HG02763 (cell line): ENCODE measurements around the gene KRT14.
"Not testable (repeated sequence)": the region's sequence is repeated elsewhere in the genome, so short reads cannot be mapped to it uniquely, and the experiment has no call there.

Experiments used
- ATAC-seq: cut with Tn5 transposase; IDR thresholded peaks from one replicate; pipeline ENCODE4 v1.9.1; 2021; ENCODE audit warnings: mild to moderate bottlenecking, moderate library complexity; ENCODE audit not compliant: unreplicated experiment

The KRT14 gene

DNA sequence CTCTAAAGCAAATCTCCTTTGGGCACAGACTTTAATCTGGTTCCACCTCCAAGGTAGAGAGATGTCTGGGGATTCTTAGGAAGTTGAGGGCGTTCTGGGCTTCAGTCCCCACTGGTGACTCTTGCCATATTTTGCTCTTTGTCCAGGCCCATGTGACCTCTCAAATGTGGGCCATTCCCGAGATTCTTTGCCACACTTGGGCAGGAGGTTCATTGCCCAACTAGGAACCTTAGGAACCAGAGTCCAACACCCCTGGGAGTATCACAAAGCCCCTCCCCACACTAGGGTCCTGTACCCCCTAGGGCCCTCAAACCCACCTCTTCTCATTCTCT is 6.5 kb downstream of the KRT14 start:
- no peak for ATAC-seq

DNA sequence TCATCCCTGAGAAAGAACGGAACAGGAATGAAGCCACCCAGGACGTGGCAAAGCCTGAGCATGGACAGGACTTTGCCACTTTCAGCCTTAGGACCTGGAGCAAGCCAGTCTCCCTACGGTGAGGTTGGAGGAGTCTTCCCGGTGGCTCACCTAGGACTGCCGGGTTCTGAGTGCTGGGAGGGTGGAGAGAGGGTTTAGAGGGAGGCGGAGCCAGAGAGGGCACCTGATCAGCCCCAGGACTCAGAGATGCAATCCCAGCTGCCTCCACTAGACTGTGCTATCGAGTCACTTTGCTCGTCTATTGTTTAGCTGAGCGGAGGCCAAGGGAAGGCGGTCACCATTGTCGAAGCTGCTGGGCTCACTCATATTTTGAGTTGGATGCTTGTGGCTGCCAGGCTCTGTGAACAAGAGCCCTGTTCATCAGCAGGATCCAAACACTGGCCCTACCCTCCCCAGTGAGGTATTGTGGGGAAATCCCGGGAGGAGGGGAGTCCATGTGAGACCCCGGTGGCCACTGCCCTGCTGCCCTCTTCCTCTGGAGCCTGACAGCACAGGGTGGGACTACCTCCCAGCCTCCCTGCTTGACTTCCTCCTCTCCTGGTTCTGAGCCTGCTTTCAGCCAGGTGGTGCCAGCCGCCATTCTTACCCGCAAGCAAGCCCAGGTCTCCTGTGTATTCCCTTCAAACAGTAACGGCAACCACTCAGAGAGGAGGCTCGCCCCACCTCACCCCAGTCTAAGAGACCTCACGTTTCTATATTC is 7.0 kb downstream of the KRT14 start:
- ATAC-seq = no peak

DNA sequence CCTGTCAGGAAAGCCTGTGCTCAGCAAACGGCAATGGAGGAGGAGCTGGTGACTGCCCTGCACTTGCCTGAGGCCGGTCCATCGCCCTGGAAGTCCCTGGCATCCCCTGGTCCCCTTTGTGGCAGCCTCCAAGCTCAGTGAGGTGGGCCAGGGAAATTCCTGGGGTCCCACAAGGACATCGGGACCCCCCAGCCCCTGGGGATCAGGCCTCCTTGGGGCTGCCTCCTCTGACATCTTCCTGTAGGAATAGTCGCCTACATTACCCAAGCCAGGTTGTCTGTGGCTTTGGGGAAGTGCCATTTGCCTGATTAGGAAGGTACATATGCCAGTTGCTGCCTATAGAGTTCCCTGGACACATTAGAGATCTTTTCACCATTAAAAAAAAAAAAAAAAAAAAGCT is 7.7 kb downstream of the KRT14 start:
- no peak for ATAC-seq

- ATAC-seq = no peak
These were observed 8.2 kb downstream of the KRT14 start for GRCh38 chr17:41578538-41578937.

DNA sequence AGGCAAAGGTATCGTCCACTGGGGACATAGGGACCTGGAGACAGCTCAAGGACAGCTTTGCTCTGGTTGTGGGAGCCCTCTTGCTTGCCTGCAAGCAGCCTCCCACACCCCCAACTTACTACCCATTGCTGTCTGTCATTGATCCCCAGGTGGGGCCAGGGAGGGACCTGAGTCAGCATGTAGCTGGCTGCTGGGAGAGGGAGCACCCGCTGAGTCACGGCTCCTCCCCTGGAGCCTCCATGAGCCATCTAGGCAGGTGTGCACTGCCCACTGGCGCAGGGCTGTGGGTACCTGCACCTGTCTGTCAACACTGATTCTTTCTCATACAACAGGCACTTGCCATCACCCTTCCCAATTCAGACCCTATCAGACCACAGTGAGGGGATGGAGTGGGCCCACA is 10.0 kb downstream of the KRT14 start:
- not testable (repeated sequence) for ATAC-seq

GRCh38 chr17:41575336-41575735 is 11.4 kb downstream of the KRT14 start:
- no peak for ATAC-seq

DNA sequence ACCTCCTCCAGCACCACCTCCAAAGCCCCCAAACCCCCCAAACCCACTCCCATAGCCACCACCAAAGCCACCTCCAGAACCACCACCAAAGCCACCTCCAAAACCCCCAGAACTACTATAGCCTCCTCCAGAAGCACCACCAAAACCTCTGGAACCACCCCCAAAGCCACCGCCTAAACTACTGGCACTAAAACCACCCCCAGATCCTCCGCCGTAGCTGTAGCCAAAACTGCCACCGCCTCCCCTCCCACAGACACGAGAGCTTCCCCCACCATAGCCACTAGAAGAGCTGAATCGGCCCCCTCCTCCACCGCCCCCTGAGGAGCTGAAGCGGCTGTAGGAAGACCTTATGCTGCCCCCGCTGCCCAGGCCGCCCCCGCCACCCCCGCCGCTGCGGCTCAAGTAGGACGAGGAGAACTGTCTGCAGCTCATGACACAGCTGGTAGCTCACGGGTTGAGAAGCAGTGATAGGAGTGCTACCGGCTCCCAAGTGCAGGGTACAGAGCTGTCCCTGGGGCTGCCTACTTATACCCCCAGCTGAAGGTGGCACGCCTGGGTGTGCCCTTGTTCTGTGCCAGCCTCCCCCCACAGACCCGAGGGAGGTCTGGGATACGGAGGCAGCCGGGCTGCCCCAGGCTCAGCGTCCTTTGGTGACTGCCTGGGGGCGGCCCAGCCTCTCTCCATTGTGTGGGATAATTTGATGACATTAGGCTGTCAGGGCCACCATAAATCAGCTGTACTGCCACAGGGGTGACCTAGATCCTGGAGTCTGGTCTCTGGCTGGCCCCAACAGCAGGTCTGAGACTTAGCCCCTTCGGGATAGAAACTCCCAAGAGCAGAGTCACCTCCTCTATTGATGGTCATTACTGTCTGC is 14.9 kb downstream of the KRT14 start, which contains the start of gene KRT9:
TSS of gene KRT9 (minus strand) at position 499 of the 874 bp plus-strand sequence. CDS start at position 432, 67 bp downstream.
- ATAC-seq = no peak

- ATAC-seq = no peak
These were observed 19.4 kb downstream of the KRT14 start for GRCh38 chr17:41567317-41567716.

DNA sequence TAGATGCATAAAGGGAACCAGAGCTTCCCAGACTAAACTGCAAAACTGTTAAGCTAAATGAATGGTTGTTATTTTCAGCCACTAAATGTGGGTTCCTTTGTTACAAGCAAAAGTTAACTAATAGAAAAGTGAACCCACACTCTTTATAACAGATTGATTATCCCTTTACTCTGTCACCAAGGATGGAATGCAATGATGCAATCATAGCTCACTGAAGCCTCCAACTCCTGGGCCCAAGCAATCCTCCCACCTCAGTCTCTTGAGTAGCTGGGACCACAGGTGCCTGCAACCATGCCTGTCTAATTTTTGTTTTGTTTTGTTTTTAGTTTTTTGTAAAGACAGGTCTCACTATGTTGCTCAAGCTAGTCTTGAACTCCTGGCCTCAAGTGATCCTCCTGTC is 21.4 kb downstream of the KRT14 start:
- ATAC-seq = no peak

DNA sequence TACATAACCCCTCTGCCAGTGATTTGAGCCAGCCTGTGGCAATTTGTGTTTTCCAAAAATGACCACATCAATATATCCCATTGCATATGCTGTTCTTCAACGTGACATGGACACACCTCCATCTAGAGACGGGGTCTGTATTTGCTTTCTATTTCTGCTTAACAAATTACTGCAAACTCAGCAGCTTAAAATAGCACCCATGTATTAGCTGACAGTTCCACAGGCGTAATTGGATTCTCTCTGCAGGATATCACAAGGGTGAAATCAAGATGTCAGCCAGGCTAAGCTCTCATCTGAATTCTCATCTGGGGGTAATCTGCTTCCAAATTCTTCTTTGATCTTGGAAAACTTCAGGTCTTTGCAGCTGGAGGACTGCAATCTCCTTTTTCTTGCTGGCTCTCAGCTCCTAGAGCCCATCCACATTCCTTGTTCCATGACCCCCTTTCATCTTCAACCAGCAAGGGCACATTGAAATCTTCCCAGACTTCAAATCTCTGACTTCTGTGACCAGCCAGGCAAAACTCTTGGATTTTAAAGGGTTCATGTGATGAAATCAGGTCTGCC is 23.0 kb downstream of the KRT14 start:
- no peak for ATAC-seq

DNA sequence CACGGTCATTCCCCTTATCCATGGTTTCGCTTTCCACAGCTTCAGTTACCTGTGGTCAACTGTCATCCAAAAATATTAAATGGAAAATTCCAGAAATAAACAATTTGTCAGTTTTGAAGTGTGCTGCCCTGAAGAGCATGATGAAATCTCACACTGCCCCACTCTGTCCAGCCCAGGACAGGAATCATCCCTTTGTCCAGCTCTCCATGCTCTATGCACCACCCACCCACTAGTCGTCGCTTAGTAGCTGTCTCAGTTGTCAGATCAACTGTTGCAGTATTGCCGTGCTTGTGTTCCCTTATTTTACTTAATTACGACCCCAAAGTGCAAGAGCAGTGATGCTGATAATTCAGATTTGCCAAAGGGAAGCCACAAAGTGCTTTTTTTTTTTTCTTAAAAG is 25.1 kb downstream of the KRT14 start:
- ATAC-seq = no peak

DNA sequence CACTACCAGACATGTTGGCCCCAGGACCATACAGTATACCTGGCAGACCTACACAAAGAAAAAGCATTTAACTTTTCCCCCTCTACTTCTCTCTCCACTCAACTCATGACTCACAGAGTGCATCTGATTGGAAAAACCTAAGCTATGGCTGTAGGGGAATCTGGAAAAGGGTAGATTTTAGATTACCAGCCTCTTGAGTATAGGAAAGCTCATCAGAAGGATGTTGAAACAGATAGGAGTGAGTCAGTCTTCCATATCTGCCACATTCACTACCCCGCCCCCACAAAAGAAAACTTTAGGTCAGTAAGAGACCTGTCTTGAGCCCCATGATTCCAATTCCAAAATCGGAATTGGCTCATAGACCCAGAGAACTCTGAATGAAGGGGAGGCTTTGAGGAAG is 27.1 kb downstream of the KRT14 start:
- no peak for ATAC-seq

DNA sequence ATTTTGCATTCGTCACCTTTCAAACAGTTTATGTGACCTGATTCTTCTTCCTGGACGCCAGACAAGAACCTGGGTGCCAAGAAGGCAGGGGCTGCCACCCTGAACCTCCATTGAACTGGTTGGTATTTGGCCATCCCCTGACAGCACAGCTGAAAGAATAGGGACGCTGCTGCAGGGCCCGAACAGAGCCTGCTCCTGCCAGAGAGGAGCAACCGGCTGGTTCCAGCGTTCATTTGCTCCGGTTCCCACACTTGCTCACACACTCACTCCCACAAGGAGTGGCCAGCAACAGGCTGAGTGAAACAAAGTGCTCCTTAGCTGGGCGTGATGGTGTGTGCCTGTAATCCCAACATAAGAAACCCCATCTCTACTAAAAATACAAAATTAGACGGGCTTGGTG is 29.8 kb downstream of the KRT14 start:
- no peak for ATAC-seq

DNA sequence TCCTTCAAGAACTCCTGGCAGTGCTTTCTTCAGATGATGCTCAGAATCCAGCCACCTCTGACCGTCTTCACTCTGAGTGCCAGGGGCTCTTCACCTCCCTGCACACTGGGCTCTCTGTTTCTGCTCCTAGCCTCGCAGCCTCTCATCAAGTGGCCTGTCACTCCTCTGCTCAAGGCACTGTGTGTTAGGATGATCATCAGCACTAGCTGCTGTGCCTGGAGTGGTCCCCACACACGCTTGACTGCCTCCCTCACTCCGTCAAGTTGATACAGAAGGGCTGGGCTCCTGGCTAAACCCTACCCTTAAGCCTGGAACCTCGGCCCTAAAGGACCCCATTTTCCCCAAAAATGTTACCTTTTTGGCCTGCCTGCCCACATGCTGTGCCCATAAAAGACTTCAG is 30.4 kb downstream of the KRT14 start:
- ATAC-seq = no peak

DNA sequence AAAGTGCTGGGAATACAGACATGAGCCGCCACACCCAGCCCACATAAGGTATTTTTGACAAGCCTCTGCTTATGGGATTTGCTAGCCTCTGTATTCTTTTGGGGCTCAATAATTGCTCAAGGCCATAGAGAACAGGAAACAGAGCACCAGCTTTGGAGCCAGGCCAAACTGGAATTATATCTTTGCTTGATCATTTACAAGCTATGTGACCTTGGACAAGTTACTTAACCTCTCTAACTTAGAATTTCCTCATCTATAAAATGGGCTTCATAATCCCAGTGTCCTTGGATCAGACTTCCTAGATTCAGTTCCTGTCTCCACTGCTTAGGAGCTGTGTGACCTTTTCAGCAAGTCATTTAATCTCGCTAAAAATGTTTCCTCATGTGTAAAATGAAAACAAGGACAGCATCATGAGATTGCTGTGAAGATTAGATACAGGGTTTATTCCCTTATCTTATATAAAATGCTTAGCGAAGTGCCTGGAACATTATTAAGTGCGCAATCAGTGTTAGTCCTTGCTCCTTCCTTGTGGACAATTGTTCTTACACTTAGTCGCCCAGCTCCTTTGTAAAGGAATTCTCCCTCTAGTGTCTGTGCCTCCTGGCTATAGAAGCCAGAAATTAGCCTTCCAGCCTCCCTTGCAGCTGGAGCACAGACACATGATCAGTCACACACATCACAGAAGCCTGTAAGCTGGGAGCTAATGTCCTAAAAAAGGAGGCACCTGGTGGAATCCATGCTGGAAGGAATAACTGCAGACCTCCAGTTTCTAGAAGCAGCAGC is 31.4 kb downstream of the KRT14 start:
- ATAC-seq = no peak

DNA sequence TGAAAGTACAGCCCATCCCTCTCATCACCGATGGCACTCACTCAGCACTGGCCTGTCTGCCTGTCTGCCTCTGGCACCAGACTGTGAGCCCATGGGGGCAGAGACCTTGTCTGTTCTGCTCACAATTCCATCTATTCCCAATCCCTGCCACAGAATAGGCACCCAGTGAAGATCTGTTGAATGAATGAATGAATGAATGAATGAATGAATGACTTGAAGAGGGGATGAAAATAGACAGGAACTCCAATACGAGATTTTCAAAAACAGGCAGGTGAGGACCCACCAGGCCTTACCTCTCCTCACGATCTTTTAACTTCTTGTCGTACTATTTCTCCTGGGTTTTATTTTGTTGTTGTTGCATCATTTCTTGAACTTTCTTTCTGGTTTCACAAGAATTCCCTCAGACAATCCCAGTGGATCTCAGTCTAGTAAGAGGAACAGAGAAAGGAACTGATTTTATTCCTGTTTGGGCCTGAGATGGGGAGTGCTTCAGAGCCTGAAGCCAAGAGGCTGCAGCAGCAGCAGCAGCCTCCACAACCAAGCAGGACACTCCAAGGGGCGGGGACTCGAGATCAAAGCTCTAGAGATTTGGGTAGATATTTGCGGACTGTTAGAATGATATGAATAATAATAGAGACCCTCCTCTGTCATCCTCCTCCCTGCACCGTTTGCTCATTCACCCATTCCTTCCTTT is 32.6 kb downstream of the KRT14 start:
- no peak for ATAC-seq

DNA sequence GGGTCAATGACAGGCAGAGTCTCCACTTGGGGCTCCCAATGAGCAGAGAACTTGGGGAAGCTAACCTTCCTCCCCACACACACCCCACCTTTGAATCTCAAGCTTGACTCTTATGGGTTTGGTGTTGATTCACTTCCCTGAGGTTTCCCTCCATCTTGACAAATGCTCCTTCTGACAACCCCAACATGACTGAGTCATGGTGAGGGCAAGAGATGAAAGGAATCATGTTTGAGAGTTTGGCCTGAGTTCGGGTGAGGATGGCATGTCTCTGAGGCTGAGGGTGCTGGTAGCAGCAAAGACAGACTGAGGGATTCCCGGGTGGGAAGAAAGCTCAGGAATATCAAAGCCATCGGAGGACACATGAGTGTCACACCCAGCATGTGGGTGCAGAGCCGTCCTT is 33.5 kb downstream of the KRT14 start:
- no peak for ATAC-seq

GRCh38 chr17:41552455-41552854 is 34.2 kb downstream of the KRT14 start:
- ATAC-seq = no peak

DNA sequence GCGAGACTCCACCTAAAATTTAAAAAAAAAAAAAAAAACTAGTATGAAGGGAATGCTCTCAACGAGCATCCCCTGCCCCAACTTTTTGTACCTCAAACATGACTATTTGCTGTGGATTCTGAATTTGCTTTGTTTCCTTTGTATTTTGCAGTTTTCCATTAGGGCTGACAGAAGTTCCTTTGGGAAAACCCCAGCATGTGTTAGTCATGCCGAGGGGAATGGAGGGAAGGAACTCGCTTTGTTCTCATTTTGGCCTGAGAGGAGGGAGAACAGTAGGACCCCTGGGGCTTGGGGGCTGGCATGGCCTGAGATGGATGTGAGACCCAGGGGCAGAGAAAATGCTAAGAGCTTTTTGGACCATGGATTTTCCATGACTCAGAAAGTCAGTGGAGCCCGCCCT is 35.3 kb downstream of the KRT14 start:
- ATAC-seq = no peak

GRCh38 chr17:41549596-41550039 is 37.1 kb downstream of the KRT14 start:
- ATAC-seq = no peak
